ENCODE measurements around the gene INPP4B.
"Not testable (repeated sequence)": the region's sequence is repeated elsewhere in the genome, so short reads cannot be mapped to it uniquely, and the experiment has no call there.

The INPP4B gene

GRCh38 chr4:142532054-142532453 lies 314.0 kb downstream of the INPP4B start:
- H3K4me3 ChIP-seq (ENCODE audit: low read depth in 1 of 2, low read length in 2 of 2), result no peak overlapping the region
- H3K4me1 ChIP-seq (ENCODE audit: insufficient read depth, low read length), result no peaks in the 10 kb centered on the region
- H3K9ac ChIP-seq (ENCODE audit: low read length), result no peak overlapping the region
- H3K36me3 ChIP-seq (ENCODE audit: insufficient read depth, low read length), result no peaks in the 10 kb centered on the region
- H3K27ac ChIP-seq (ENCODE audit: low read depth, low read length), result no peak overlapping the region
- H3K27me3 ChIP-seq (ENCODE audit: control insufficient read depth in 1 of 2, insufficient read depth in 2 of 2, low read length in 2 of 2), result no peaks in the 10 kb centered on the region
- H3K9me3 ChIP-seq (ENCODE audit: low read length), result no peaks in the 10 kb centered on the region

- no peak overlapping the region for H3K4me3 ChIP-seq (ENCODE audit: low read depth in 1 of 2, low read length in 2 of 2)
- H3K27ac ChIP-seq (ENCODE audit: low read depth, low read length), result no peak overlapping the region
- H3K9me3 ChIP-seq (ENCODE audit: low read length), result no peaks in the 10 kb centered on the region
- H3K36me3 ChIP-seq (ENCODE audit: insufficient read depth, low read length), result no peaks in the 10 kb centered on the region
- no peaks in the 10 kb centered on the region for H3K27me3 ChIP-seq (ENCODE audit: control insufficient read depth in 1 of 2, insufficient read depth in 2 of 2, low read length in 2 of 2)
- no peak overlapping the region for H3K9ac ChIP-seq (ENCODE audit: low read length)
- H3K4me1 ChIP-seq (ENCODE audit: insufficient read depth, low read length), result no peaks in the 10 kb centered on the region
Measured at GRCh38 chr4:142530728-142531127, 315.4 kb downstream of the INPP4B start.

- no peaks in the 10 kb centered on the region for H3K27me3 ChIP-seq (ENCODE audit: control insufficient read depth in 1 of 2, insufficient read depth in 2 of 2, low read length in 2 of 2)
- no peaks in the 10 kb centered on the region for H3K36me3 ChIP-seq (ENCODE audit: insufficient read depth, low read length)
- no peaks in the 10 kb centered on the region for H3K9me3 ChIP-seq (ENCODE audit: low read length)
- H3K4me3 ChIP-seq (ENCODE audit: low read depth in 1 of 2, low read length in 2 of 2), result no peak overlapping the region
- H3K4me1 ChIP-seq (ENCODE audit: insufficient read depth, low read length), result no peaks in the 10 kb centered on the region
- no peak overlapping the region for H3K27ac ChIP-seq (ENCODE audit: low read depth, low read length)
- H3K9ac ChIP-seq (ENCODE audit: low read length), result no peak overlapping the region
Measured at GRCh38 chr4:142528433-142528832, 317.7 kb downstream of the INPP4B start.

- Histone ChIP-seq H3K9me3 (ENCODE audit: low read length) (no peaks in the 10 kb centered on the region), H3K27ac (ENCODE audit: low read depth, low read length) (no peak overlapping the region), H3K9ac (ENCODE audit: low read length) (no peak overlapping the region), H3K27me3 (ENCODE audit: control insufficient read depth in 1 of 2, insufficient read depth in 2 of 2, low read length in 2 of 2) (no peaks in the 10 kb centered on the region), H3K4me1 (ENCODE audit: insufficient read depth, low read length) (no peaks in the 10 kb centered on the region), H3K4me3 (ENCODE audit: low read depth in 1 of 2, low read length in 2 of 2) (no peak overlapping the region), H3K36me3 (ENCODE audit: insufficient read depth, low read length) (no peaks in the 10 kb centered on the region)
Measured at GRCh38 chr4:142523111-142523510, 323.0 kb downstream of the INPP4B start.

GRCh38 chr4:142519342-142519741 lies 326.8 kb downstream of the INPP4B start:
- H3K4me3 ChIP-seq (ENCODE audit: low read depth in 1 of 2, low read length in 2 of 2), result no peak overlapping the region
- no peaks in the 10 kb centered on the region for H3K27me3 ChIP-seq (ENCODE audit: control insufficient read depth in 1 of 2, insufficient read depth in 2 of 2, low read length in 2 of 2)
- H3K36me3 ChIP-seq (ENCODE audit: insufficient read depth, low read length), result no peaks in the 10 kb centered on the region
- H3K9ac ChIP-seq (ENCODE audit: low read length), result no peak overlapping the region
- H3K4me1 ChIP-seq (ENCODE audit: insufficient read depth, low read length), result no peaks in the 10 kb centered on the region
- no peaks in the 10 kb centered on the region for H3K9me3 ChIP-seq (ENCODE audit: low read length)
- no peak overlapping the region for H3K27ac ChIP-seq (ENCODE audit: low read depth, low read length)

GRCh38 chr4:142516686-142517526 lies 329.2 kb downstream of the INPP4B start:
- Histone ChIP-seq H3K27me3 (ENCODE audit: control insufficient read depth in 1 of 2, insufficient read depth in 2 of 2, low read length in 2 of 2) (no peaks in the 10 kb centered on the region), H3K36me3 (ENCODE audit: insufficient read depth, low read length) (no peaks in the 10 kb centered on the region), H3K9me3 (ENCODE audit: low read length) (no peaks in the 10 kb centered on the region), H3K9ac (ENCODE audit: low read length) (no peak overlapping the region), H3K4me3 (ENCODE audit: low read depth in 1 of 2, low read length in 2 of 2) (no peak overlapping the region), H3K27ac (ENCODE audit: low read depth, low read length) (no peak overlapping the region), H3K4me1 (ENCODE audit: insufficient read depth, low read length) (no peaks in the 10 kb centered on the region)

GRCh38 chr4:142512161-142512560 lies 333.9 kb downstream of the INPP4B start:
- no peak overlapping the region for H3K4me3 ChIP-seq (ENCODE audit: low read depth in 1 of 2, low read length in 2 of 2)
- H3K4me1 ChIP-seq (ENCODE audit: insufficient read depth, low read length), result no peaks in the 10 kb centered on the region
- H3K27ac ChIP-seq (ENCODE audit: low read depth, low read length), result no peak overlapping the region
- no peaks in the 10 kb centered on the region for H3K36me3 ChIP-seq (ENCODE audit: insufficient read depth, low read length)
- H3K27me3 ChIP-seq (ENCODE audit: control insufficient read depth in 1 of 2, insufficient read depth in 2 of 2, low read length in 2 of 2), result no peaks in the 10 kb centered on the region
- no peaks in the 10 kb centered on the region for H3K9me3 ChIP-seq (ENCODE audit: low read length)
- no peak overlapping the region for H3K9ac ChIP-seq (ENCODE audit: low read length)

GRCh38 chr4:142509881-142510280 lies 336.2 kb downstream of the INPP4B start:
- H3K4me3 ChIP-seq (ENCODE audit: low read depth in 1 of 2, low read length in 2 of 2), result no peak overlapping the region

GRCh38 chr4:142509381-142509780 lies 336.7 kb downstream of the INPP4B start:
- H3K9ac ChIP-seq (ENCODE audit: low read length); H3K4me3 ChIP-seq (ENCODE audit: low read depth in 1 of 2, low read length in 2 of 2); H3K4me1 ChIP-seq (ENCODE audit: insufficient read depth, low read length); H3K27ac ChIP-seq (ENCODE audit: low read depth, low read length); H3K9me3 ChIP-seq (ENCODE audit: low read length); H3K27me3 ChIP-seq (ENCODE audit: control insufficient read depth in 1 of 2, insufficient read depth in 2 of 2, low read length in 2 of 2); H3K36me3 ChIP-seq (ENCODE audit: insufficient read depth, low read length): not testable (repeated sequence)

More at GRCh38 chr4:142509881-142510280, 336.2 kb downstream of the INPP4B start:
- Histone ChIP-seq H3K27me3 (ENCODE audit: control insufficient read depth in 1 of 2, insufficient read depth in 2 of 2, low read length in 2 of 2) (no peaks in the 10 kb centered on the region), H3K27ac (ENCODE audit: low read depth, low read length) (no peak overlapping the region), H3K9ac (ENCODE audit: low read length) (no peak overlapping the region), H3K9me3 (ENCODE audit: low read length) (no peaks in the 10 kb centered on the region), H3K36me3 (ENCODE audit: insufficient read depth, low read length) (no peaks in the 10 kb centered on the region), H3K4me1 (ENCODE audit: insufficient read depth, low read length) (no peaks in the 10 kb centered on the region)

- H3K9ac ChIP-seq (ENCODE audit: low read length), result no peak overlapping the region
- no peak overlapping the region for H3K27ac ChIP-seq (ENCODE audit: low read depth, low read length)
- no peak overlapping the region for H3K4me3 ChIP-seq (ENCODE audit: low read depth in 1 of 2, low read length in 2 of 2)
- no peaks in the 10 kb centered on the region for H3K4me1 ChIP-seq (ENCODE audit: insufficient read depth, low read length)
- no peaks in the 10 kb centered on the region for H3K36me3 ChIP-seq (ENCODE audit: insufficient read depth, low read length)
- no peaks in the 10 kb centered on the region for H3K27me3 ChIP-seq (ENCODE audit: control insufficient read depth in 1 of 2, insufficient read depth in 2 of 2, low read length in 2 of 2)
- H3K9me3 ChIP-seq (ENCODE audit: low read length), result no peaks in the 10 kb centered on the region
Measured at GRCh38 chr4:142500966-142501365, 345.1 kb downstream of the INPP4B start.

GRCh38 chr4:142497606-142498005 lies 348.5 kb downstream of the INPP4B start:
- Histone ChIP-seq H3K36me3 (ENCODE audit: insufficient read depth, low read length) (no peaks in the 10 kb centered on the region), H3K27me3 (ENCODE audit: control insufficient read depth in 1 of 2, insufficient read depth in 2 of 2, low read length in 2 of 2) (no peaks in the 10 kb centered on the region), H3K27ac (ENCODE audit: low read depth, low read length) (no peak overlapping the region), H3K9me3 (ENCODE audit: low read length) (no peaks in the 10 kb centered on the region), H3K4me3 (ENCODE audit: low read depth in 1 of 2, low read length in 2 of 2) (no peak overlapping the region), H3K9ac (ENCODE audit: low read length) (no peak overlapping the region), H3K4me1 (ENCODE audit: insufficient read depth, low read length) (no peaks in the 10 kb centered on the region)
